NCI-H1092 treated with DMSO at 0.1 percent for 48 hours (cell line): ENCODE measurements around the gene BARX2.
"Not testable (repeated sequence)": the region's sequence is repeated elsewhere in the genome, so short reads cannot be mapped to it uniquely, and the experiment has no call there.

Experiments used
- DNase-seq: peaks from one replicate; lab custom pipeline; 2025; lab: John Stamatoyannopoulos, UW

BARX2 gene

GRCh38 chr11:129375751-129376657 is at the start of gene BARX2:
Gene BARX2, plus strand, starts transcription at chr11:129375848. Its CDS starts 188 bp downstream, at chr11:129376036.
- DNase-seq, result peak; percentile 60

GRCh38 chr11:129326921-129327320 is 48.7 kb upstream of the BARX2 start:
- DNase-seq, result no peak

GRCh38 chr11:129327708-129328107 is 47.9 kb upstream of the BARX2 start:
- DNase-seq, result not testable (repeated sequence)

- DNase-seq, result no peak
These were observed 46.9 kb upstream of the BARX2 start for GRCh38 chr11:129328756-129329155.

GRCh38 chr11:129331217-129331616 is 44.4 kb upstream of the BARX2 start:
- DNase-seq, result no peak

GRCh38 chr11:129331871-129332274 is 43.8 kb upstream of the BARX2 start:
- peak; percentile 97 for DNase-seq

- no peak for DNase-seq
These were observed 41.8 kb upstream of the BARX2 start for GRCh38 chr11:129333873-129334272.

- DNase-seq, result not testable (repeated sequence)
These were observed 31.2 kb upstream of the BARX2 start for GRCh38 chr11:129344301-129344940.

GRCh38 chr11:129346916-129347315 is 28.7 kb upstream of the BARX2 start:
- no peak for DNase-seq

- DNase-seq, result no peak
These were observed 26.8 kb upstream of the BARX2 start for GRCh38 chr11:129348813-129349212.

GRCh38 chr11:129352676-129353075 is 23.0 kb upstream of the BARX2 start:
- DNase-seq, result no peak

- DNase-seq, result no peak
These were observed 21.0 kb upstream of the BARX2 start for GRCh38 chr11:129354691-129355090.

GRCh38 chr11:129359748-129360147 is 15.9 kb upstream of the BARX2 start:
- no peak for DNase-seq

- peak; percentile 89 for DNase-seq
These were observed 11.4 kb upstream of the BARX2 start for GRCh38 chr11:129364143-129364654.

- DNase-seq, result no peak
These were observed 9.8 kb upstream of the BARX2 start for GRCh38 chr11:129365816-129366215.

- DNase-seq, result no peak
These were observed 8.7 kb upstream of the BARX2 start for GRCh38 chr11:129366737-129367597.

- DNase-seq, result no peak
These were observed 6.6 kb upstream of the BARX2 start for GRCh38 chr11:129368889-129369672.

- DNase-seq, result no peak
These were observed 4.9 kb upstream of the BARX2 start for GRCh38 chr11:129370715-129371114.

GRCh38 chr11:129372609-129373488 is 2.8 kb upstream of the BARX2 start:
- no peak for DNase-seq

GRCh38 chr11:129373489-129373953 is 2.1 kb upstream of the BARX2 start:
- DNase-seq, result no peak
